Measurements from ENCODE around the gene SHOX. TPM values are rescaled to one million over a fixed set of nuclear protein-coding genes. Genes with fewer than 3 reads are reported as not detected.

SHOX gene
- total RNA-seq, 1 experiment from 2014 or later: 0.24 TPM

DNA sequence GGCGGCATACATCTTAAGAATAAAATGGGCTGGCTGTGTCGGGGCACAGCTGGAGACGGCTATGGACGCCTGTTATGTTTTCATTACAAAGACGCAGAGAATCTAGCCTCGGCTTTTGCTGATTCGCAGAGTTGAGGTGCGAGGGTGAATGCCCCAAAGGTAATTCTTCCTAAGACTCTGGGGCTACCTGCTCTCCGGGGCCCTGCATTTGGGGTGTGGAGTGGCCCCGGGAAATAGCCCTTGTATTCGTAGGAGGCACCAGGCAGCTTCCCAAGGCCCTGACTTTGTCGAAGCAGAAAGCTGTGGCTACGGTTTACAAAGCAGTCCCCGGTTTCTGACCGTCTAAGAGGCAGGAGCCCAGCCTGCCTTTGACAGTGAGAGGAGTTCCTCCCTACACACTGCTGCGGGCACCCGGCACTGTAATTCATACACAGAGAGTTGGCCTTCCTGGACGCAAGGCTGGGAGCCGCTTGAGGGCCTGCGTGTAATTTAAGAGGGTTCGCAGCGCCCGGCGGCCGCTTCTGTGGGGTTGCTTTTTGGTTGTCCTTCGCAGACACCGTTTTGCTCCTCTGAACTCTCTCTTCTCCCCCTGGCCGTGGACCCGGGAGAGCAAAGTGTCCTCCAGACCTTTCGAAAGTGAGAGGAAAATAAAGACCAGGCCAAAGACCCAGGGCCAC is 1.9 kb downstream of the SHOX start:
- WGBS (ENCODE audit: extremely low coverage, insufficient read length, low lambda C conversion rate): no CpG with 5 or more reads among the region's 30 CpGs
- no peaks in the 10 kb centered on the region for H3K9me3 ChIP-seq (ENCODE audit: control insufficient read depth, low read depth, low read length)
- DNase-seq: peak; percentile 57
- no peak overlapping the region for H2AK5ac ChIP-seq (ENCODE audit: insufficient read length, low read length)
- Mint-ChIP-seq H3K36me3 (ENCODE audit: insufficient read depth in 1 of 3, low read depth in 3 of 3) (peaks cover 0 to 3% (median 0%) of the 10 kb centered on the region in 3 experiments; a peak in 1 of 7 replicates), H3K27me3 (ENCODE audit: low read depth) (peaks cover 92% of the 10 kb centered on the region), H3K4me1 (peaks cover 48 to 64% of the 10 kb centered on the region in 2 experiments), H3K27ac (no peak overlapping the region), H3K4me3 (peak overlapping the region; percentile 34 to 71; a peak in 4 of 5 replicates), H3K9me3 (peaks cover 8 to 10% of the 10 kb centered on the region in 2 experiments)
- no peak overlapping the region for H3K27ac ChIP-seq (ENCODE audit: insufficient read length, low read depth, low read length)
- no peak overlapping the region for H2BK120ac ChIP-seq (ENCODE audit: low read depth, low read length, poor library complexity, severe bottlenecking)
- no peak overlapping the region for H2BK15ac ChIP-seq (ENCODE audit: low read depth, low read length)
- H3K27me3 ChIP-seq (ENCODE audit: insufficient read depth, low read length): peaks cover 88% of the 10 kb centered on the region
- H3K14ac ChIP-seq (ENCODE audit: insufficient read depth, low read length): no peak overlapping the region
- no peak overlapping the region for H3K4ac ChIP-seq (ENCODE audit: low read depth, low read length)
- H3K79me2 ChIP-seq (ENCODE audit: insufficient read depth, low read length): no peaks in the 10 kb centered on the region
- no peak overlapping the region for H2BK12ac ChIP-seq (ENCODE audit: insufficient read length, low read depth, low read length)
- no peak overlapping the region for H3T11ph ChIP-seq (ENCODE audit: low read length)
- no peak overlapping the region for H4K91ac ChIP-seq (ENCODE audit: insufficient read length, low read depth, low read length)
- H3K23me2 ChIP-seq (ENCODE audit: insufficient read length, low read depth, low read length, poor library complexity, severe bottlenecking): peaks cover 14% of the 10 kb centered on the region
- H4K20me1 ChIP-seq (ENCODE audit: control insufficient read depth, insufficient read depth, insufficient read length): no peaks in the 10 kb centered on the region
- H3K23ac ChIP-seq (ENCODE audit: insufficient read length, low read depth, low read length): no peak overlapping the region
- H3K4me1 ChIP-seq (ENCODE audit: insufficient read depth, low read length): 0 out of 2 replicates have a peak, but pooled peaks cover 2% of the 10 kb centered on the region
- peak overlapping the region; percentile 11 for H3K4me2 ChIP-seq (ENCODE audit: insufficient read depth, insufficient read length, low read length)
- no peak overlapping the region for H3K18ac ChIP-seq (ENCODE audit: insufficient read length, low read depth, low read length)
- no peak overlapping the region for H3K56ac ChIP-seq (ENCODE audit: insufficient read length, low read depth, low read length)
- no peak overlapping the region for H2BK5ac ChIP-seq (ENCODE audit: insufficient read length, low read length)
- H3K9ac ChIP-seq (ENCODE audit: extremely low read depth, insufficient read length, low read length): no peak overlapping the region
- H2BK20ac ChIP-seq (ENCODE audit: low read depth, low read length, poor library complexity, severe bottlenecking): no peak overlapping the region
- no peak overlapping the region for H2AFZ ChIP-seq (ENCODE audit: low read length)
- no peaks in the 10 kb centered on the region for H3K79me1 ChIP-seq (ENCODE audit: insufficient read depth, low read depth, low read length, poor library complexity, severe bottlenecking)
- H4K8ac ChIP-seq (replicated peaks; ENCODE audit: insufficient read length, low read depth, low read length): no peak overlapping the region
- H4K5ac ChIP-seq (ENCODE audit: insufficient read length, low read depth, low read length): no peak overlapping the region
- TF ChIP-seq, protein P1, sequence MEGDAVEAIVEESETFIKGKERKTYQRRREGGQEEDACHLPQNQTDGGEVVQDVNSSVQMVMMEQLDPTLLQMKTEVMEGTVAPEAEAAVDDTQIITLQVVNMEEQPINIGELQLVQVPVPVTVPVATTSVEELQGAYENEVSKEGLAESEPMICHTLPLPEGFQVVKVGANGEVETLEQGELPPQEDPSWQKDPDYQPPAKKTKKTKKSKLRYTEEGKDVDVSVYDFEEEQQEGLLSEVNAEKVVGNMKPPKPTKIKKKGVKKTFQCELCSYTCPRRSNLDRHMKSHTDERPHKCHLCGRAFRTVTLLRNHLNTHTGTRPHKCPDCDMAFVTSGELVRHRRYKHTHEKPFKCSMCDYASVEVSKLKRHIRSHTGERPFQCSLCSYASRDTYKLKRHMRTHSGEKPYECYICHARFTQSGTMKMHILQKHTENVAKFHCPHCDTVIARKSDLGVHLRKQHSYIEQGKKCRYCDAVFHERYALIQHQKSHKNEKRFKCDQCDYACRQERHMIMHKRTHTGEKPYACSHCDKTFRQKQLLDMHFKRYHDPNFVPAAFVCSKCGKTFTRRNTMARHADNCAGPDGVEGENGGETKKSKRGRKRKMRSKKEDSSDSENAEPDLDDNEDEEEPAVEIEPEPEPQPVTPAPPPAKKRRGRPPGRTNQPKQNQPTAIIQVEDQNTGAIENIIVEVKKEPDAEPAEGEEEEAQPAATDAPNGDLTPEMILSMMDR (conservative IDR thresholded peaks at IDR 0.05): no peak
